ENCODE measurements around the gene YARS2.
"Not testable (repeated sequence)": the region's sequence is repeated elsewhere in the genome, so short reads cannot be mapped to it uniquely, and the experiment has no call there.

The YARS2 gene

GRCh38 chr12:32742133-32742532 is 13.6 kb downstream of the YARS2 start:
- DNase-seq, result no peak

- no peak for DNase-seq
These were observed 16.4 kb downstream of the YARS2 start for GRCh38 chr12:32739279-32739678.

GRCh38 chr12:32737715-32738114 is 18.0 kb downstream of the YARS2 start:
- no peak for DNase-seq

- no peak for DNase-seq
These were observed 19.3 kb downstream of the YARS2 start for GRCh38 chr12:32736445-32736844.

- DNase-seq, result no peak
These were observed 20.7 kb downstream of the YARS2 start for GRCh38 chr12:32734952-32735351.

GRCh38 chr12:32727237-32727636 is 28.5 kb downstream of the YARS2 start:
- no peak for DNase-seq

GRCh38 chr12:32726286-32726685 is 29.4 kb downstream of the YARS2 start:
- no peak for DNase-seq

- DNase-seq, result not testable (repeated sequence)
These were observed 30.4 kb downstream of the YARS2 start for GRCh38 chr12:32725308-32725707.

GRCh38 chr12:32718926-32719325 is 36.8 kb downstream of the YARS2 start:
- no peak for DNase-seq

- no peak for DNase-seq
These were observed 40.9 kb downstream of the YARS2 start for GRCh38 chr12:32714772-32715171.

- no peak for DNase-seq
These were observed 46.8 kb downstream of the YARS2 start for GRCh38 chr12:32708926-32709325.

- DNase-seq, result no peak
These were observed 49.2 kb downstream of the YARS2 start for GRCh38 chr12:32706335-32707024.

- DNase-seq, result no peak
These were observed 49.9 kb downstream of the YARS2 start for GRCh38 chr12:32705783-32706182.

- no peak for DNase-seq
These were observed 52.8 kb downstream of the YARS2 start for GRCh38 chr12:32702946-32703345.

- no peak for DNase-seq
These were observed 53.2 kb downstream of the YARS2 start for GRCh38 chr12:32702473-32702872.

- DNase-seq, result not testable (repeated sequence)
These were observed 56.3 kb downstream of the YARS2 start for GRCh38 chr12:32699437-32699836.

- DNase-seq, result no peak
These were observed 57.4 kb downstream of the YARS2 start for GRCh38 chr12:32698285-32698684.

GRCh38 chr12:32697445-32697844 is 58.3 kb downstream of the YARS2 start:
- no peak for DNase-seq

All from NCI-H226 (cell line).